Panc1 (cell line): ENCODE measurements around the gene PROM1. TPM values are rescaled to one million over a fixed set of nuclear protein-coding genes. Genes with fewer than 3 reads are reported as not detected.

Experiments used
- ATAC-seq: fragments of 200-7000 bp; cut with Tn5 transposase; 2 replicates; pipeline ENCODE4 v1.9.1; 2020; ENCODE audit warnings: mild to moderate bottlenecking, moderate library complexity
- BruUV-seq: library from RNA; stranded (reverse); fragments of 400-500 nt; replicated peaks from 2 replicates; lab custom pipeline; 2021; lab: Mats Ljungman, UMichigan
- CTCF ChIA-PET: fragments of 300-600 bp; sonication (Branson Sonifier 250); formaldehyde crosslinking; loops from one replicate; lab custom pipeline; 2022; ENCODE audit warnings: antibody characterized with exemption; lab: Charles Lee
- POLR2A ChIA-PET: fragments of 300-600 bp; sonication (Branson Sonifier 250); formaldehyde crosslinking; loops from one replicate; lab custom pipeline; 2022; ENCODE audit warnings: antibody characterized with exemption; lab: Charles Lee
- DNase-seq: peaks from one replicate; pipeline ENCODE4 v3.0.0-alpha.2; 2010; ENCODE audit warnings: low read depth, low spot score
- H3K27ac ChIP-seq: 2 replicates; pipeline ENCODE4 v1.5.1; 2011; ENCODE audit warnings: mild to moderate bottlenecking, low read length, inconsistent platforms
- H3K27me3 ChIP-seq: fragments of 200-500 bp; sonication (Bioruptor generic); 2 replicates; pipeline ENCODE4 v1.6.0; 2014; ENCODE audit warnings: low read length, inconsistent platforms; ENCODE audit not compliant: control insufficient read depth, insufficient read depth
- H3K36me3 ChIP-seq: fragments of 200-500 bp; sonication (Bioruptor generic); 2 replicates; pipeline ENCODE4 v1.5.1; 2014; ENCODE audit warnings: inconsistent platforms, mild to moderate bottlenecking, low read length, moderate library complexity; ENCODE audit not compliant: control insufficient read depth, insufficient read depth
- H3K4me1 ChIP-seq: 2 replicates; pipeline ENCODE4 v1.5.1; 2011; ENCODE audit warnings: inconsistent platforms, mild to moderate bottlenecking, low read length, moderate library complexity; ENCODE audit not compliant: control insufficient read depth, insufficient read depth
- H3K4me3 ChIP-seq, 2 experiments: 2 replicates each; pipeline ENCODE4 v1.5.1; 2011 to 2012; ENCODE audit warnings: low read depth in 2 of 2, low read length in 2 of 2, mild to moderate bottlenecking in 2 of 2, inconsistent platforms in 1 of 2, moderate library complexity in 1 of 2
- H3K9me3 ChIP-seq: fragments of 200-500 bp; sonication (Bioruptor generic); 2 replicates; pipeline ENCODE4 v1.5.1; 2014; ENCODE audit warnings: low read depth, mild to moderate bottlenecking, inconsistent platforms, low read length, moderate library complexity; ENCODE audit not compliant: control insufficient read depth, insufficient read depth
- POLR2AphosphoS5 ChIP-seq: IDR thresholded peaks from 2 replicates; pipeline ENCODE4 v1.6.1; 2012; ENCODE audit warnings: mild to moderate bottlenecking, low read depth, low read length, moderate library complexity
- SIN3A ChIP-seq: IDR thresholded peaks from 2 replicates; pipeline ENCODE4 v1.6.1; 2012; ENCODE audit warnings: low read depth, mild to moderate bottlenecking, low read length, moderate library complexity, borderline replicate concordance; ENCODE audit not compliant: insufficient read depth
- TCF7L2 ChIP-seq: IDR thresholded peaks from 2 replicates; pipeline ENCODE4 v1.6.1; 2011; ENCODE audit warnings: mild to moderate bottlenecking, low read depth, low read length, inconsistent platforms
- in situ Hi-C: cut with HindIII; loops from 2 replicates; pipeline ENCODE4 v1.10.0; 2016; ENCODE audit warnings: low sequenced_read_pairs, low pct_unique_long_range_greater_than_20kb
- intact Hi-C: fragments of 100-400 bp; cut with micrococcal nuclease; formaldehyde crosslinking; loops from one replicate; pipeline ENCODE4 v1.10.0; 2022; ENCODE audit not compliant: unreplicated experiment
- total RNA-seq: library from RNA; stranded (reverse); gene quantifications from one replicate; pipeline ENCODE4 v1.2.1, GENCODE V29; 2021; ENCODE audit not compliant: unreplicated experiment
- TF ChIP-seq, protein P1 (sequence below), 2 experiments: IDR thresholded peaks; 2 replicates each; pipeline ENCODE4 v1.6.1; 2011 to 2012; ENCODE audit warnings: low read depth in 2 of 2, control low read depth in 1 of 2, low read length in 1 of 2, mild to moderate bottlenecking in 1 of 2, moderate library complexity in 1 of 2; ENCODE audit not compliant: insufficient read depth in 1 of 2
- TF ChIP-seq, protein P2 (sequence below): fragments of 450-650 bp; IDR thresholded peaks from 2 replicates; pipeline ENCODE4 v1.5.1; 2017; ENCODE audit warnings: mild to moderate bottlenecking

Gene PROM1
- total RNA-seq, 1 experiment from 2014 or later = 0.18 TPM

DNA sequence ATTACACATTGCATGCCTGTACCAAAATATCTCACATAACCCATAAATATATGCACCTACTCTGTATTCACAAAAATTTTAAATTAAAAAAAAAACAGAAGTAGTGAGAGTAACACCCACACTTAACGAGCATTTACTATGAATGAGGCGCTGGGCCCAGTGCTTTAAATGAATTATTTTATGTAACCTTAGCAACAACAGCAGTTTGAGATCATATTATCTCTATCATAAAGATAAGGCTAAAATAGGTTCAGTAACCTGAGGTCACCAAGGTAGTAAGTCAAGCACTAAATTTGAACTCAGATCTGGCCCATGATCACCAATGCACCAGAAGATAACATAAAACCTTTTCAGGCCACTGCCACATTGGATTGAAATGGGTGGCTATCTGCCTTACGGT, 5.3 kb upstream of the PROM1 start:
- POLR2A ChIA-PET = no interaction called here
- no peak for TF ChIP-seq POLR2AphosphoS5
- no peak for TF ChIP-seq TCF7L2
- TF ChIP-seq, protein P1, sequence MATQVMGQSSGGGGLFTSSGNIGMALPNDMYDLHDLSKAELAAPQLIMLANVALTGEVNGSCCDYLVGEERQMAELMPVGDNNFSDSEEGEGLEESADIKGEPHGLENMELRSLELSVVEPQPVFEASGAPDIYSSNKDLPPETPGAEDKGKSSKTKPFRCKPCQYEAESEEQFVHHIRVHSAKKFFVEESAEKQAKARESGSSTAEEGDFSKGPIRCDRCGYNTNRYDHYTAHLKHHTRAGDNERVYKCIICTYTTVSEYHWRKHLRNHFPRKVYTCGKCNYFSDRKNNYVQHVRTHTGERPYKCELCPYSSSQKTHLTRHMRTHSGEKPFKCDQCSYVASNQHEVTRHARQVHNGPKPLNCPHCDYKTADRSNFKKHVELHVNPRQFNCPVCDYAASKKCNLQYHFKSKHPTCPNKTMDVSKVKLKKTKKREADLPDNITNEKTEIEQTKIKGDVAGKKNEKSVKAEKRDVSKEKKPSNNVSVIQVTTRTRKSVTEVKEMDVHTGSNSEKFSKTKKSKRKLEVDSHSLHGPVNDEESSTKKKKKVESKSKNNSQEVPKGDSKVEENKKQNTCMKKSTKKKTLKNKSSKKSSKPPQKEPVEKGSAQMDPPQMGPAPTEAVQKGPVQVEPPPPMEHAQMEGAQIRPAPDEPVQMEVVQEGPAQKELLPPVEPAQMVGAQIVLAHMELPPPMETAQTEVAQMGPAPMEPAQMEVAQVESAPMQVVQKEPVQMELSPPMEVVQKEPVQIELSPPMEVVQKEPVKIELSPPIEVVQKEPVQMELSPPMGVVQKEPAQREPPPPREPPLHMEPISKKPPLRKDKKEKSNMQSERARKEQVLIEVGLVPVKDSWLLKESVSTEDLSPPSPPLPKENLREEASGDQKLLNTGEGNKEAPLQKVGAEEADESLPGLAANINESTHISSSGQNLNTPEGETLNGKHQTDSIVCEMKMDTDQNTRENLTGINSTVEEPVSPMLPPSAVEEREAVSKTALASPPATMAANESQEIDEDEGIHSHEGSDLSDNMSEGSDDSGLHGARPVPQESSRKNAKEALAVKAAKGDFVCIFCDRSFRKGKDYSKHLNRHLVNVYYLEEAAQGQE (IDR thresholded peaks at IDR 0.05; ENCODE audit: insufficient read depth in 1 of 2, low read depth in 2 of 2, low read length in 1 of 2) = no peak
- TF ChIP-seq SIN3A = no peak
- TF ChIP-seq, protein P2, sequence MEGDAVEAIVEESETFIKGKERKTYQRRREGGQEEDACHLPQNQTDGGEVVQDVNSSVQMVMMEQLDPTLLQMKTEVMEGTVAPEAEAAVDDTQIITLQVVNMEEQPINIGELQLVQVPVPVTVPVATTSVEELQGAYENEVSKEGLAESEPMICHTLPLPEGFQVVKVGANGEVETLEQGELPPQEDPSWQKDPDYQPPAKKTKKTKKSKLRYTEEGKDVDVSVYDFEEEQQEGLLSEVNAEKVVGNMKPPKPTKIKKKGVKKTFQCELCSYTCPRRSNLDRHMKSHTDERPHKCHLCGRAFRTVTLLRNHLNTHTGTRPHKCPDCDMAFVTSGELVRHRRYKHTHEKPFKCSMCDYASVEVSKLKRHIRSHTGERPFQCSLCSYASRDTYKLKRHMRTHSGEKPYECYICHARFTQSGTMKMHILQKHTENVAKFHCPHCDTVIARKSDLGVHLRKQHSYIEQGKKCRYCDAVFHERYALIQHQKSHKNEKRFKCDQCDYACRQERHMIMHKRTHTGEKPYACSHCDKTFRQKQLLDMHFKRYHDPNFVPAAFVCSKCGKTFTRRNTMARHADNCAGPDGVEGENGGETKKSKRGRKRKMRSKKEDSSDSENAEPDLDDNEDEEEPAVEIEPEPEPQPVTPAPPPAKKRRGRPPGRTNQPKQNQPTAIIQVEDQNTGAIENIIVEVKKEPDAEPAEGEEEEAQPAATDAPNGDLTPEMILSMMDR = no peak
- in situ Hi-C loops = no loop called here
- no peaks in the 10 kb centered on the region for H3K36me3 ChIP-seq
- ATAC-seq = no peak
- peaks cover 15% of the 10 kb centered on the region for H3K27me3 ChIP-seq
- intact Hi-C loops = no loop called here
- no TSS peak for BruUV-seq
- H3K27ac ChIP-seq = no peak overlapping the region
- no peaks in the 10 kb centered on the region for H3K9me3 ChIP-seq
- no peak overlapping the region for H3K4me3 ChIP-seq
- no peaks in the 10 kb centered on the region for H3K4me1 ChIP-seq
- CTCF ChIA-PET = no interaction called here
- no peak for DNase-seq

DNA sequence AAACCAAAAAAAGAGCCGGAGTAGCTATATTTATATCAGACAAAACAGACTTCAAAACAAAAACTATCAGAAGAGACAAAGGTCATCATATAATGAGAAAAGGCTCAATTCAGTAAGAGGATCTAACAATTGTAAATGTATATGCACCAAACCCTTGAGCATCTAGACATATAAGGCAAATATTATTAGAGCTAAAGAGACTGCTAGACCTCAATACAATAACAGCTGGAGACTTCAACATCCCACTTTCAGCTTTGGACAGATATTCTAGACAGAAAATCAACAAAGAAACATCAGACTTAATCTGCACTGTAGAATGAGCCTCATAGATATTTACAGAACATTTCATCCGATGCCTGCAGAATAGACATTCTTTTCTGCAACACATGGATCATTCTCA, 4.8 kb upstream of the PROM1 start:
- Histone ChIP-seq H3K9me3 (no peaks in the 10 kb centered on the region), H3K4me1 (no peaks in the 10 kb centered on the region), H3K27me3 (peaks cover 16% of the 10 kb centered on the region), H3K4me3 (no peak overlapping the region), H3K27ac (no peak overlapping the region), H3K36me3 (no peaks in the 10 kb centered on the region)
- in situ Hi-C loops = no loop called here
- POLR2A ChIA-PET = no interaction called here
- no peak for ATAC-seq
- TF ChIP-seq TCF7L2 = no peak
- TF ChIP-seq POLR2AphosphoS5 = no peak
- TF ChIP-seq, protein P2 = no peak
- TF ChIP-seq, protein P1 (IDR thresholded peaks at IDR 0.05; ENCODE audit: insufficient read depth in 1 of 2, low read depth in 2 of 2, low read length in 1 of 2) = no peak
- no peak for TF ChIP-seq SIN3A
- DNase-seq = no peak
- intact Hi-C loops = no loop called here
- no TSS peak for BruUV-seq
- CTCF ChIA-PET = no interaction called here
